Endothelial cell of umbilical vein (primary cell): ENCODE results near the gene ERVW-1. TPM values are rescaled to one million over a fixed set of nuclear protein-coding genes. Genes with fewer than 3 reads are reported as not detected.
"Not testable (repeated sequence)": the region's sequence is repeated elsewhere in the genome, so short reads cannot be mapped to it uniquely, and the experiment has no call there.

ENCODE experiments used
- BruUV-seq: library from RNA; stranded (reverse); fragments of 400-500 nt; replicated peaks from 2 replicates; lab custom pipeline; 2021; lab: Mats Ljungman, UMichigan
- CTCF ChIA-PET: fragments of 300-600, 350-600 bp; sonication (Branson Sonifier 250); formaldehyde crosslinking; loops from one replicate; lab custom pipeline; 2021; ENCODE audit warnings: antibody characterized with exemption, inconsistent platforms; lab: Charles Lee
- POLR2A ChIA-PET: fragments of 300-600, 350-600 bp; sonication (Branson Sonifier 250); formaldehyde crosslinking; loops from one replicate; lab custom pipeline; 2021; ENCODE audit warnings: antibody characterized with exemption, inconsistent platforms; lab: Charles Lee
- DNase-seq: peaks from one replicate; pipeline ENCODE4 v3.0.0-alpha.2; 2011; ENCODE audit warnings: low read depth, low spot score
- FAIRE-seq: peaks from 2 replicates; lab custom pipeline; 2011; peaks lifted over from hg19 to GRCh38; lab: Jason Lieb, UNC
- H2AFZ ChIP-seq: 2 replicates; pipeline ENCODE4 v1.6.0; 2012; ENCODE audit warnings: low read depth, low read length, control low read depth, inconsistent platforms
- H3K27ac ChIP-seq: 2 replicates; pipeline ENCODE4 v1.5.1; 2011; ENCODE audit warnings: low read depth, mild to moderate bottlenecking, control low read depth, low read length, moderate library complexity; ENCODE audit not compliant: insufficient read depth
- H3K27me3 ChIP-seq, 2 experiments: 2 replicates each; pipeline versions ENCODE4 v1.6.0 to v1.6.1; 2011; ENCODE audit warnings: low read length in 2 of 2, mixed read lengths in 1 of 2; ENCODE audit not compliant: control insufficient read depth in 2 of 2, insufficient read depth in 2 of 2
- H3K36me3 ChIP-seq, 2 experiments: 2 replicates in 1 of 2; 3 replicates in 1 of 2; pipeline ENCODE4 v1.5.1; 2011; ENCODE audit warnings: low read length in 2 of 2, mild to moderate bottlenecking in 1 of 2, moderate library complexity in 1 of 2; ENCODE audit not compliant: control insufficient read depth in 2 of 2, insufficient read depth in 2 of 2; ENCODE audit errors: extremely low read depth in 1 of 2
- H3K4me1 ChIP-seq: 3 replicates; pipeline ENCODE4 v1.5.1; 2011; ENCODE audit warnings: mild to moderate bottlenecking, low read length; ENCODE audit not compliant: control insufficient read depth, insufficient read depth; ENCODE audit errors: extremely low read depth
- H3K4me2 ChIP-seq: 2 replicates; pipeline ENCODE4 v1.6.1; 2011; ENCODE audit warnings: low read length, control low read depth, mixed read lengths; ENCODE audit not compliant: insufficient read depth
- H3K4me3 ChIP-seq, 3 experiments: fragments of 200-600 bp in 1 of 3; sonication (generic), shearing (Covaris generic) in 1 of 3; replicated peaks in 1 of 3; 2 replicates each; pipeline ENCODE4 v1.5.1; 2011 to 2016; ENCODE audit warnings: control low read depth in 3 of 3, low read length in 3 of 3, mild to moderate bottlenecking in 2 of 3, inconsistent platforms in 1 of 3, low read depth in 1 of 3, moderate library complexity in 1 of 3; ENCODE audit not compliant: insufficient read depth in 1 of 3
- H3K79me2 ChIP-seq: 2 replicates; pipeline ENCODE4 v1.6.0; 2012; ENCODE audit warnings: low read length, inconsistent platforms; ENCODE audit not compliant: control insufficient read depth, insufficient read depth
- H3K9ac ChIP-seq: replicated peaks from 2 replicates; pipeline ENCODE3; 2011; ENCODE audit warnings: low read length, control low read depth; ENCODE audit not compliant: insufficient read depth; ENCODE audit errors: extremely low read depth
- H3K9me1 ChIP-seq: replicated peaks from 3 replicates; pipeline ENCODE4 v1.6.0; 2011; ENCODE audit warnings: mild to moderate bottlenecking, low read length; ENCODE audit not compliant: control insufficient read depth, insufficient read depth; ENCODE audit errors: extremely low read depth
- H3K9me3 ChIP-seq: replicated peaks from 2 replicates; pipeline ENCODE4 v1.5.1; 2012; ENCODE audit warnings: low read length, inconsistent platforms; ENCODE audit not compliant: control insufficient read depth, insufficient read depth
- H4K20me1 ChIP-seq: replicated peaks from 2 replicates; pipeline ENCODE3; 2011; ENCODE audit warnings: mild to moderate bottlenecking, low read length; ENCODE audit not compliant: control insufficient read depth, insufficient read depth; ENCODE audit errors: extremely low read depth
- EZH2 ChIP-seq: IDR thresholded peaks from 2 replicates; pipeline ENCODE4 v1.6.1; 2012; ENCODE audit warnings: borderline replicate concordance, low read depth, mild to moderate bottlenecking, moderate library complexity, low read length, inconsistent platforms; ENCODE audit not compliant: severe bottlenecking
- POLR2A ChIP-seq: IDR thresholded peaks from 2 replicates; pipeline ENCODE4 v1.6.1; 2012; ENCODE audit warnings: low read depth, mild to moderate bottlenecking, control low read depth, low read length
- dilution Hi-C: fragments of 300-500 bp; cut with MboI; formaldehyde crosslinking; loops from one replicate; pipeline ENCODE4 v1.15.0; 2019; ENCODE audit warnings: low sequenced_read_pairs; ENCODE audit not compliant: extremely low pct_ligation_motif_present
- intact Hi-C: fragments of 100-400 bp; cut with micrococcal nuclease; formaldehyde crosslinking; loops from one replicate; pipeline ENCODE4 v1.10.0; 2022
- polyA plus RNA-seq, 4 experiments: library from polyadenylated mRNA; depleted of rRNA in 3 of 4; stranded (reverse) in 3 of 4; unstranded in 1 of 4; fragments of >200 nt; gene quantifications; 2 replicates each; pipeline versions ENCODE4 v1.2.1 to v1.2.3, GENCODE V29; 2011 to 2012; ENCODE audit warnings: missing spikeins in 1 of 4
- total RNA-seq: library from RNA; stranded (reverse); gene quantifications from 2 replicates; pipeline ENCODE4 v1.2.3, GENCODE V29; 2021
- TF ChIP-seq, protein P1 (sequence below), 2 donors: IDR thresholded peaks; 1 replicate in 1 of 2; 2 replicates in 1 of 2; pipeline ENCODE4 v1.5.1; 2011; ENCODE audit warnings: low read length in 2 of 2, mild to moderate bottlenecking in 2 of 2, moderate library complexity in 2 of 2, control low read depth in 1 of 2, inconsistent platforms in 1 of 2, low read depth in 1 of 2; ENCODE audit not compliant: insufficient read depth in 1 of 2; ENCODE audit errors: extremely low read depth in 1 of 2

The ERVW-1 gene
- total and polyA plus RNA-seq, 2 donors (not counting 3 experiments of a cell fraction or from before 2014, with no cell fraction given), result not detected

- no peak overlapping the region for H3K9ac ChIP-seq
- no peaks in the 10 kb centered on the region for H4K20me1 ChIP-seq
- ChIA-PET CTCF (interaction anchor here (0.6 to 3.9 kb wide), 40 partner anchors 9 to 1992 kb away, joined by 3 to 94 read pairs (median 4); partner anchors contain the start of genes ANKIB1, CYP51A1, KRIT1 and LRRD1), POLR2A (no interaction called here)
- no peak overlapping the region for H3K27ac ChIP-seq
- no peak for FAIRE-seq
- H3K4me1 ChIP-seq, result peaks cover 10% of the 10 kb centered on the region
- TF ChIP-seq, protein P1, sequence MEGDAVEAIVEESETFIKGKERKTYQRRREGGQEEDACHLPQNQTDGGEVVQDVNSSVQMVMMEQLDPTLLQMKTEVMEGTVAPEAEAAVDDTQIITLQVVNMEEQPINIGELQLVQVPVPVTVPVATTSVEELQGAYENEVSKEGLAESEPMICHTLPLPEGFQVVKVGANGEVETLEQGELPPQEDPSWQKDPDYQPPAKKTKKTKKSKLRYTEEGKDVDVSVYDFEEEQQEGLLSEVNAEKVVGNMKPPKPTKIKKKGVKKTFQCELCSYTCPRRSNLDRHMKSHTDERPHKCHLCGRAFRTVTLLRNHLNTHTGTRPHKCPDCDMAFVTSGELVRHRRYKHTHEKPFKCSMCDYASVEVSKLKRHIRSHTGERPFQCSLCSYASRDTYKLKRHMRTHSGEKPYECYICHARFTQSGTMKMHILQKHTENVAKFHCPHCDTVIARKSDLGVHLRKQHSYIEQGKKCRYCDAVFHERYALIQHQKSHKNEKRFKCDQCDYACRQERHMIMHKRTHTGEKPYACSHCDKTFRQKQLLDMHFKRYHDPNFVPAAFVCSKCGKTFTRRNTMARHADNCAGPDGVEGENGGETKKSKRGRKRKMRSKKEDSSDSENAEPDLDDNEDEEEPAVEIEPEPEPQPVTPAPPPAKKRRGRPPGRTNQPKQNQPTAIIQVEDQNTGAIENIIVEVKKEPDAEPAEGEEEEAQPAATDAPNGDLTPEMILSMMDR (IDR thresholded peaks at IDR 0.05; ENCODE audit: extremely low read depth in 1 of 2, insufficient read depth in 1 of 2, low read depth in 1 of 2, low read length in 2 of 2), result peak in 1 of 2 donors; percentile 90
- TF ChIP-seq EZH2 (no peak), POLR2A (no peak)
- BruUV-seq, result no TSS peak
- no peaks in the 10 kb centered on the region for H3K9me1 ChIP-seq
- no peak for DNase-seq
- peaks cover 12% of the 10 kb centered on the region for H3K79me2 ChIP-seq
- H2AFZ ChIP-seq, result peak overlapping the region; percentile 80
- intact Hi-C loops (loop anchor here (1.0 to 10.0 kb wide), 7 partner anchors 23 to 812 kb away; partner anchors contain the start of genes ANKIB1, CYP51A1, KRIT1 and LRRD1), dilution Hi-C loops (no loop called here)
- peaks cover 0 to 5% of the 10 kb centered on the region in 2 experiments for H3K27me3 ChIP-seq
- H3K9me3 ChIP-seq, result no peaks in the 10 kb centered on the region
- H3K36me3 ChIP-seq, result peaks cover 0 to 5% of the 10 kb centered on the region in 2 experiments
- no peak overlapping the region for H3K4me2 ChIP-seq
- peak overlapping the region in 2 of 3 experiments; percentile 92 to 98 for H3K4me3 ChIP-seq
Measured at GRCh38 chr7:92446869-92447344, 30.8 kb downstream of the ERVW-1 start.

DNA sequence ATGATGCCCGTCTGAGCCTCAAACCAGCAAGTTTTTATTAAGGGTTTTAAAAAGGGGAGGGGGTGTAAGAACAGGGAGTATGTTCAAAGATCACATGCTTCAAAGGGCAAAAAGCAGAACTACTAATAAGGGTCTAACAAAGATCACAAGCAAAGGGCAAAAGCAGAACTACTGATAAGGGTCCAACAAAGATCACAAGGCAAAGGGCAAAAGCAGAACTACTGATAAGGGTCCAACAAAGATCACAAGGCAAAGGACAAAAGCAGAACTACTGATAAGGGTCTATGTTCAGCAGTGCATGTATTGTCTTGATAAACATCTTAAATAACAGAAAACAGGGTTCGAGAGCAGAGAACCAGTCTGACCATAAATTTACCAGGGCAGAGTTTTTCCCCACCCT, 35.0 kb downstream of the ERVW-1 start:
- H3K9me3 ChIP-seq, H3K4me1 ChIP-seq, POLR2A ChIA-PET, dilution Hi-C loops, H4K20me1 ChIP-seq, CTCF ChIA-PET, H2AFZ ChIP-seq, H3K4me3 ChIP-seq, H3K9ac ChIP-seq, H3K27ac ChIP-seq, H3K4me2 ChIP-seq, H3K79me2 ChIP-seq, H3K36me3 ChIP-seq, BruUV-seq, FAIRE-seq, DNase-seq, H3K9me1 ChIP-seq: not testable (repeated sequence)
- H3K27me3 ChIP-seq, result peaks cover 3 to 12% of the 10 kb centered on the region in 2 experiments
- intact Hi-C loops, result loop anchor here (10.0 kb wide), 1 partner anchor 808 kb away; no protein-coding TSS in a partner anchor
